Activated naive CD4-positive, alpha-beta T cell treated with Interleukin-2 at 50 U/mL for 16 hours (primary cell): ENCODE measurements around the gene LAMA4.
"Not testable (repeated sequence)": the region's sequence is repeated elsewhere in the genome, so short reads cannot be mapped to it uniquely, and the experiment has no call there.

Source experiments
- DNase-seq: peaks from one replicate; pipeline ENCODE4 v3.0.0-alpha.2; 2020

The LAMA4 gene

GRCh38 chr6:112128208-112128607 is 126.2 kb downstream of the LAMA4 start:
- no peak for DNase-seq

- no peak for DNase-seq
Observed at GRCh38 chr6:112123982-112124381, 130.4 kb downstream of the LAMA4 start.

GRCh38 chr6:112122756-112123155 is 131.6 kb downstream of the LAMA4 start:
- no peak for DNase-seq

GRCh38 chr6:112118034-112118433 is 136.3 kb downstream of the LAMA4 start:
- no peak for DNase-seq

- no peak for DNase-seq
Observed at GRCh38 chr6:112117554-112117953, 136.8 kb downstream of the LAMA4 start.

- no peak for DNase-seq
Observed at GRCh38 chr6:112116221-112116620, 138.1 kb downstream of the LAMA4 start.

GRCh38 chr6:112114577-112115223 is 139.7 kb downstream of the LAMA4 start:
- DNase-seq, result no peak

GRCh38 chr6:112113918-112114317 is 140.4 kb downstream of the LAMA4 start:
- DNase-seq, result no peak

GRCh38 chr6:112113431-112113830 is 140.9 kb downstream of the LAMA4 start:
- no peak for DNase-seq

- no peak for DNase-seq
Observed at GRCh38 chr6:112109262-112109661, 145.1 kb downstream of the LAMA4 start.

GRCh38 chr6:112106562-112106961 is 147.8 kb downstream of the LAMA4 start:
- DNase-seq, result no peak

GRCh38 chr6:112106026-112106425 is 148.3 kb downstream of the LAMA4 start:
- not testable (repeated sequence) for DNase-seq

GRCh38 chr6:112100561-112100960 is 153.8 kb downstream of the LAMA4 start:
- DNase-seq, result no peak

GRCh38 chr6:112096901-112097300 is 157.5 kb downstream of the LAMA4 start:
- DNase-seq, result no peak

- no peak for DNase-seq
Observed at GRCh38 chr6:112087916-112088315, 166.5 kb downstream of the LAMA4 start.

GRCh38 chr6:112087136-112087911 is 167.0 kb downstream of the LAMA4 start, which contains the start of the genes FAM229B and TUBE1:
Gene FAM229B (plus strand): TSS chr6:112087591. CDS start chr6:112099284, 11,693 bp downstream.
Gene TUBE1 (minus strand): TSS chr6:112087482. CDS start chr6:112087434, 48 bp downstream.
- peak; percentile 90 for DNase-seq

- no peak for DNase-seq
Observed at GRCh38 chr6:112086744-112087135, 167.6 kb downstream of the LAMA4 start.

GRCh38 chr6:112085286-112086065 is 168.9 kb downstream of the LAMA4 start:
- no peak for DNase-seq

GRCh38 chr6:112081569-112081968 is 172.8 kb downstream of the LAMA4 start:
- DNase-seq, result no peak

- DNase-seq, result no peak
Observed at GRCh38 chr6:112066606-112067005, 187.8 kb downstream of the LAMA4 start.

- DNase-seq, result no peak
Observed at GRCh38 chr6:112065426-112065986, 188.9 kb downstream of the LAMA4 start.

- DNase-seq, result no peak
Observed at GRCh38 chr6:112062966-112063365, 191.4 kb downstream of the LAMA4 start.

GRCh38 chr6:112061605-112062004 is 192.8 kb downstream of the LAMA4 start:
- DNase-seq, result no peak
